ENCODE measurements around the gene HIPK2. TPM values are rescaled to one million over a fixed set of nuclear protein-coding genes. Genes with fewer than 3 reads are reported as not detected.
"Not testable (repeated sequence)": the region's sequence is repeated elsewhere in the genome, so short reads cannot be mapped to it uniquely, and the experiment has no call there.

The HIPK2 gene
- total RNA-seq, 1 experiment from 2014 or later, result 3.6 TPM

GRCh38 chr7:139568813-139569490 lies 208.8 kb downstream of the HIPK2 start:
- DNase-seq (ENCODE audit: low spot score), result no peak

GRCh38 chr7:139568346-139568675 lies 209.5 kb downstream of the HIPK2 start:
- DNase-seq (ENCODE audit: low spot score), result no peak

GRCh38 chr7:139567647-139568345 lies 210.0 kb downstream of the HIPK2 start:
- no peak for DNase-seq (ENCODE audit: low spot score)

GRCh38 chr7:139566736-139567646 lies 210.8 kb downstream of the HIPK2 start:
- no peak for DNase-seq (ENCODE audit: low spot score)

- DNase-seq (ENCODE audit: low spot score), result no peak
Observed at GRCh38 chr7:139566075-139566474, 211.7 kb downstream of the HIPK2 start.

- no peak for DNase-seq (ENCODE audit: low spot score)
Observed at GRCh38 chr7:139563856-139564255, 213.9 kb downstream of the HIPK2 start.

GRCh38 chr7:139562961-139563565 lies 214.7 kb downstream of the HIPK2 start:
- no peak for DNase-seq (ENCODE audit: low spot score)

- DNase-seq (ENCODE audit: low spot score), result no peak
Observed at GRCh38 chr7:139562491-139562890, 215.3 kb downstream of the HIPK2 start.

- DNase-seq (ENCODE audit: low spot score), result no peak
Observed at GRCh38 chr7:139560678-139561077, 217.1 kb downstream of the HIPK2 start.

- DNase-seq (ENCODE audit: low spot score), result no peak
Observed at GRCh38 chr7:139560199-139560598, 217.6 kb downstream of the HIPK2 start.

- no peak for DNase-seq (ENCODE audit: low spot score)
Observed at GRCh38 chr7:139559364-139560105, 218.3 kb downstream of the HIPK2 start.

- DNase-seq (ENCODE audit: low spot score), result no peak
Observed at GRCh38 chr7:139557857-139558581, 219.8 kb downstream of the HIPK2 start.

GRCh38 chr7:139553991-139554700 lies 223.7 kb downstream of the HIPK2 start:
- DNase-seq (ENCODE audit: low spot score), result not testable (repeated sequence)

GRCh38 chr7:139548302-139549028 lies 229.3 kb downstream of the HIPK2 start:
- DNase-seq (ENCODE audit: low spot score), result no peak

- DNase-seq (ENCODE audit: low spot score), result no peak
Observed at GRCh38 chr7:139544645-139545044, 233.2 kb downstream of the HIPK2 start.

- DNase-seq (ENCODE audit: low spot score), result no peak
Observed at GRCh38 chr7:139543801-139544603, 233.8 kb downstream of the HIPK2 start.

- no peak for DNase-seq (ENCODE audit: low spot score)
Observed at GRCh38 chr7:139542308-139543151, 235.3 kb downstream of the HIPK2 start.
